ENCODE data around the gene PRKAR2B.

GRCh38 chr7:107154826-107155225 lies 110.3 kb downstream of the PRKAR2B start:
- TF ChIP-seq CTCF (conservative IDR thresholded peaks at IDR 0.05; ENCODE audit: low read length) = no peak
- no peak for TF ChIP-seq EZH2phosphoT487 (IDR thresholded peaks at IDR 0.05; ENCODE audit: borderline replicate concordance, low read depth, low read length)
